Measurements from ENCODE around the gene MED27.

Gene MED27

DNA sequence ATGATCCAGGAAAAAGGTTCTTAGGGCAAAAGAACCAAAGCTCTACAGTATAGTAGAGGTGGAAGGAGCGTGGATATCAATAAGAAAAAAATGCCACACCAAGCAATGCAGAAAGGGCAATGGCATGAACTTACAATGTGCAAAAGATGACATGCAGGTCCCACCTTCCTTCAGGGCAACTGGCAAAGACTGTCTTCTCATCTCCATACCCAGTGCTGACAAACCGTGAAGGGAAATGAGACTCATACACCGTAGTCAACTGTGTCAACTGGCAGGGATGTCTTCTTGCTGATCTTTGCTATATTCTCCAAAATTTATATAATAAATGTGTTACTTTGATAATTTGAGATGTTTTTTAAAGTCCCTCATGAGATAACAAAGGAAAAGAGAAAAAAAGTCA is 36.0 kb downstream of the MED27 start:
- DNase-seq (ENCODE audit: low spot score): no peak

GRCh38 chr9:132042324-132042723 is 37.3 kb downstream of the MED27 start:
- peak; percentile 91 for DNase-seq (ENCODE audit: low spot score)

GRCh38 chr9:132041798-132042197 is 37.9 kb downstream of the MED27 start:
- no peak for DNase-seq (ENCODE audit: low spot score)

DNA sequence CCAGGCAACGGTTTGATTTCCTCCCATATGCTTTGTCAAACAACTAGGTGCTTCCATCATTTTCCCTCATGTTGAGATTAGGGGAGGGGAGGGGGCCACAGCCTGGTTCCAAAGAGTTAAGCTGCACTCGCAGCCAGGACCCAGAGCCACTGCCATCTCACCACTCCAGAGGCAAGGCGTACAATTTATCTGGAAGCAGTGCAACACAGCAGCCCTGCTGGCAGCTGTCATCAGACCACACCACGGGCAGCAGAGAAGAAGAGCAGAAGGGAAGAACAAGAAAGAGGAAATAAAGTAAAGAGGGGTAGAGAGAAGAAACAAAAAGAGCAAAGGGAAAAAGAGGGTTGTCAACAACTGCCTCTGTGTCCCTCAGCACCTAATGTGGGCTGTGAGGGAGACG is 38.9 kb downstream of the MED27 start:
- no peak for DNase-seq (ENCODE audit: low spot score)

GRCh38 chr9:132040246-132040645 is 39.4 kb downstream of the MED27 start:
- DNase-seq (ENCODE audit: low spot score): no peak

GRCh38 chr9:132039284-132039683 is 40.4 kb downstream of the MED27 start:
- no peak for DNase-seq (ENCODE audit: low spot score)

GRCh38 chr9:132037458-132037857 is 42.2 kb downstream of the MED27 start:
- no peak for DNase-seq (ENCODE audit: low spot score)

DNA sequence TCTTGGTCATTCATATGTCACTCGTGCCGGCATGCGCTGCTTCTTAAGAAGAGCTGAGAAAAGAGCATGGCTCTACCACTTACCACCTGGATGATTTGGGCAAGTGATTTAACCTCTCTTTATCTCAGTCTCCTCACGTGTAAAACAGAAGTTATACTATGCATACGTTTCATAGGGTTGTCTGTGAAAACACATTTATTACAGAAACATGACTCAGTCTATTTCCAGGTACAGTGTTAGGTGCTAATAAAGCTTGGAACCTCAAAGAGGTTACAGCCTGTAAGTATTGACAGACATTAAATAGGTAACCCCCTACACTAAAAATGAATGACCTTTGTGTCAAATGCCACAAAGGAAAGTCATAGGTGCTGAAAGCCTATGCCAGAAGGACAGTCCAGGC is 43.1 kb downstream of the MED27 start:
- no peak for DNase-seq (ENCODE audit: low spot score)

- DNase-seq (ENCODE audit: low spot score): no peak
These were observed 44.0 kb downstream of the MED27 start for GRCh38 chr9:132035679-132036078.

GRCh38 chr9:132032238-132032950 is 47.3 kb downstream of the MED27 start:
- DNase-seq (ENCODE audit: low spot score): no peak

DNA sequence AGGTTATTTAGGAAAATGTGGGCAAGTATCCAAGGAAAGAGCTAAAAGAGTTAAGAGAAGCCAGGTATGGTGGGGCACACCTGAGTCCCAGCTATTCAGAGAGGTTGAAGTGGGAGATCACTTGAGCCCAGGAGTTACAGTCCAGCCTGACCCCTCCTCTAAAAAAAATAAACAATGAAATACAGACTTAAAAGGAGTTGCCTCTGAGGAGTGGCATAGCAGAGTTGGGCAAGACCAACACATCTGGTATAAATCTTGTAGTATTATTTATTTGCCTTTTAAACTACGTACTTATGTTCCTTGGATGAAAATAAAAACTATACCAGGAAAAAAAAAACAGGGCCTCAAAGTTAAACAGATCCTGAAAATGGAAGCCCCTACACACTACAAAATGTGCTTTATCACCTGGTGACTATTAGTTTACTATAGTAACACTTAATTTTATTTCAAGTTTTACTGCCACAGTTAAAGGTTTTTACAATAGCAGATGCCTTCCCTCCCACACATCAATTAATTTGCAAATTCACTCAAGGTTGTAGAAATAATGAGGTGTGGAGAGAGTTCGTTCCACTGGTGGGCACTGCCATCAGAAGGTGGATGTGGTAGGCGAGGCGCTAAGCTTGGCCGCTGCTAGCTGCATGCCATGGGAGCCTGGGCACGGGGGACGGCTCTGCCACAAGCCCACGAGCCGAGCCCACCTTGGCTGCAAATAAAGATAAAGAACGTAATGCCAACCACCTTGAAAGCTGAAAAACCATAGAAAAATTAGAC is 48.0 kb downstream of the MED27 start:
- DNase-seq (ENCODE audit: low spot score): no peak

DNA sequence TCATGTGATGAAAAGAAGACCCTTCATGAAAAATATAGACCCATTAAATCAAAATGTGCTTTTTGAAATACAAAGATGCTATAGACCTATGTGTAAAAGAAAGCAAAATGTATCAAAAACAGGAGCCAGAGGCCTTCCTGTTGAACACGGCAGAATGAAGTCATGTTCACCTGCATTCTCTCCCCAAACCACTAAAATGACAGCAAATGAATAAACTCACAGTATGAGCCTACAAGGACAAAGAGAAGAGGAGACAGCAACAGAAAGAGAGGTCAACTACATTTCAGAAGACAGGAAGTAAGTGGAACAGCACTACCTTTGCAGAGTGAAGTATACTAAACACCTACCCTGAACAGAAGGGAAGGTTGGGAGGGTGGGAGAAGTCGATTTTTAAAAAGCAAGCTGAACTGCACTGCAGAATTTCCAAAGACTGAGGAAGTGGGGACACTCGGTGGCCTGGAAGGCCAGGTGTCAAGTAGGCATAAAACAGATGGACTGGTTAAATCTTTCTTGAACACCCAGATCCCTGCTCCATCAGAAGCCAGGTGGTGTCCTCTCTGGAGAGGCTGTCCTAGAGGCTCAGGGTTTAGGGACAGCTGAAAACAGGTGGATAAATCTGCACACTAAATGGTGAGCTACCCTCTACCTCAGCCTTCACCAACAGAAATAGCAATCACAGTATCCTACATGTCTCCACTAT is 48.9 kb downstream of the MED27 start:
- DNase-seq (ENCODE audit: low spot score): no peak

DNA sequence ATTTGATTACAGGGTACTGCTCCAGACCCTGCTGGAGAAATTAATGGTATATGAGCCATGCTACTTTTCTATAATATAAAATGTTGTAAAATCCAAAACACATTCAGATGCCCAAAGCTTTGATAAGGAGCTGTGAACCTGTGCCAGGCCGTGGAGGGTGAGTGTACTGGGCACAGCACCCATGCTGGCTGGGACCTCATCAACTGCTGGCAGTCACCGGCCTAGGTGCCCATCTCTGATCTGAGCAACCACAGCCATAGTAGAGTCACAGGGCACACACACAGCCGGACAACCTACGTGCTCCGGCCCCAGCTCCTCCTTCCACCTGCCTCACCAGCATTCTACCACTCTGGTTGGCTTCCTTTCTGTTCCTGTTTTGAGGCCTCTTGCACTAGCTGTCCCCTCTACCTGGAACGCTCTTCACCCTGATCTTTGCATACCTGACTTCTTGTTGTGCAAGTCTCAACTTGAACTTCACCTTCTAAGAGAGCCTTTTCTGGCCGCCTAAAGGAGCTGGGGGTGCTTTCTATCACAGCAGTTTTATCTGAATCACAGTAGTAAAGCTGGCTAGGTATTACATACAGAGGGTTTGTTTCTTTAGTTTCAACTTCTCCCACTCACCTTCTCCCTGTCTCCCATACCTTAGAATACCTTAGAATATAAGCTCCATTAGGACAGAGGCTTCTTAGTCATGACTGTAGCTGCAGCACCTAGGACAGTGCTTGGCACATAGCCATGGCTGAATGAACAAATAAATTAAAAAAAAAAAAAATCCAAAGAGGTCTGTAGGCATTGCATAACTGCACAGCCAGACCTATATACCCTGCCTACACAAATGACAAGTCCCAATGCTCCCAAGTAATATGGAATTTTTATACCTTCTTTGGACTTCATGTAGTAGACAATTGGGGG is 51.7 kb downstream of the MED27 start:
- no peak for DNase-seq (ENCODE audit: low spot score)

DNA sequence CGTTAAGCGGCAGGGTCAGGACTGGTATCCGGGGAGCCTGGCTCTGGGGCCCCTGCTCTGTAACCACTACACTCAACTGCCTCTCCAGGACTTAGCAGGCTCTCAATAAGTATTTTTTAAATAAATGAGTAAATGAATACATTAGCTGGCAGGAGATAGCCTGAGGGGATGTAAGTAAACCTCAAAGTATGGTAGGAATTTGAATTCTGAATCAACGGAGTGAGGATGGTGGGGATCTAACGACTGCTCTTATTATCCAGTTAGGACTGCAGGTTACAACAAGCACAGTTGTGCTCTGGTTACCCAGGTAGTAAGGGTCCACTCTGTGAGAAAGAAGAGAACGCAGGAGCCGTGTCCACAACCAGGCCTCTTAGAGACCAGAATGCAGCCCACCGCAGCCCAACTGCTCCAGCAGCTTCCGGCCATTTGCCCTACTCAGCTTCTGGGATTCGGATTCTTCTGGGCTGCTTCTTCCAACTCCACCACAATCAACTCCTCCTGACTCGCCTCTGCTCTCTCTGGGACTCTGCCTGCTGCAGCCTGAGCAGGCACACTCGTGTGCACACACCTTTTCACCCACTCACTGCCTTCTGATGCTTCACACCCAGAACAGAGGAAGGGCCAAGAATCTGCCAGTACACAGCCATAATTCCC is 52.6 kb downstream of the MED27 start:
- DNase-seq (ENCODE audit: low spot score): peak; percentile 61

DNA sequence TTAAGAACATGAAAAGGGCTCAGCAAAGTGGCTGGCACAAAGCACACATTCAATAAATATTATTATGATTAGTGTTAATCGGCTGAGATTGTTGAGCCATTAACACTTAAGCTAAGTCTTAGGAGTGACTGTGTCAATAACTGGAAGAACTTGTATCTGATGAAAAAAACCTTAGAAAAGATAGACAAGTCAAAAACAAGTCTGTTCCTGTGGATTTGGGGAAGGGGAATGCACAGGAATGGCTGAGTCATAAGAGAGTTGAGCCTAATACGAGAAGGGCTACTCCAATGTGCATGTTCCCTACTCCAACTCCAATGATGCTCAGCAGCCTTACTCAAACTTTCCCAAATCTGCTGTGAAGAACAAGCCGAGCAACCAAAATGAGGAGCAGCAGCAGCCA is 53.9 kb downstream of the MED27 start:
- DNase-seq (ENCODE audit: low spot score): no peak

DNA sequence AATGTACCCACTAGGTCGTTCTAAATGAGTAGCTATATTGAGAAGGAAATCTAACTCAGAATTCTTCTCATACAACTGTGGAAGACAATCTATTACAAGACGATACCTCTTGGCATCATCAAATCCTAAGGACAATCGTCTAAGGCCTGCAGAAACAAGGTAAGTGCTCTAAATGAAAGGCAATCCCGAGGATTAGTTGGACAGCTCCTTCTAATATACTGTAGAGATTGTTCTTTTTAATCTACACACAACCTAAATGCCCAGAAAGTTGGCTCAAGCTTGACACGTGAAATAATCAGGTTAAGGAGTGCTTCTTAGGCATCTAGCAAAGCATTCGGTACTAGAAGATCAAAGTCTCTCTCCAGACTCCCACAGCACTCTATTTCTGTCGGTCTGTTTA is 55.1 kb downstream of the MED27 start:
- no peak for DNase-seq (ENCODE audit: low spot score)

- DNase-seq (ENCODE audit: low spot score): no peak
These were observed 56.1 kb downstream of the MED27 start for GRCh38 chr9:132023419-132024180.

- DNase-seq (ENCODE audit: low spot score): no peak
These were observed 58.7 kb downstream of the MED27 start for GRCh38 chr9:132020820-132021510.

DNA sequence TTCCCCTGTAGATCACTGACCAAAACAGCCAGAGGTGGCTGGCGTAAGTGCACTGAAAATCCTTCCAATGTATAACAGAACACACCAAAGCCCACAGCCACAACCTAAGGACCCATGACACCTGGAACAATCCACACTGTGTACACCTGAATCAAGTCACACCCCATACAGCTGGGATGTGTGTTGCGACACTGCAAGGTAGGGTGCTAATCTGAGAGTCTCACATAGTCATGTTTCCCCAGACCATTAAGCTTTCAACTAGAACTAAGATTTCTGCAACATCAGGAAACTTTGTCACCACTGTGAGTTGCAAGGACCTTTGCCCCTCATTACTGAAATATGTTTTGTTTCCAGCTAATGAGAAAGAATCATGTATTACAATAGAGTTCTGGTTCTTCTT is 59.4 kb downstream of the MED27 start:
- no peak for DNase-seq (ENCODE audit: low spot score)

- no peak for DNase-seq (ENCODE audit: low spot score)
These were observed 60.0 kb downstream of the MED27 start for GRCh38 chr9:132019702-132020101.

All from AG20443 (cell line).